Mesendoderm (in vitro differentiated cells): Measurements from ENCODE around the gene PALLD.
"Not testable (repeated sequence)": the region's sequence is repeated elsewhere in the genome, so short reads cannot be mapped to it uniquely, and the experiment has no call there.

Experiments
- DNase-seq: peaks from one replicate; pipeline ENCODE4 v3.0.0; 2013
- H2AK5ac ChIP-seq: 2 replicates; pipeline ENCODE4 v1.6.1; 2013; ENCODE audit warnings: low read length, inconsistent platforms
- H2BK120ac ChIP-seq: 2 replicates; pipeline ENCODE4 v1.6.1; 2013; ENCODE audit warnings: low read depth, mild to moderate bottlenecking, low read length, moderate library complexity, mixed read lengths
- H2BK15ac ChIP-seq: replicated peaks from 2 replicates; pipeline ENCODE4 v1.6.1; 2013; ENCODE audit warnings: low read depth, mild to moderate bottlenecking, moderate library complexity
- H2BK5ac ChIP-seq: 2 replicates; pipeline ENCODE4 v1.6.1; 2013; ENCODE audit warnings: low read length, inconsistent platforms
- H3K18ac ChIP-seq: 2 replicates; pipeline ENCODE4 v1.6.1; 2013; ENCODE audit warnings: mild to moderate bottlenecking, low read length, mixed read lengths
- H3K23ac ChIP-seq: one replicate; pipeline ENCODE4 v1.6.1; 2013; ENCODE audit warnings: low read length
- H3K27ac ChIP-seq: 2 replicates; pipeline ENCODE4 v1.5.1; 2013; ENCODE audit warnings: low read depth, mild to moderate bottlenecking, inconsistent platforms, low read length, moderate library complexity
- H3K27me3 ChIP-seq: 2 replicates; pipeline ENCODE4 v1.6.1; 2013; ENCODE audit warnings: low read length, control low read depth, mild to moderate bottlenecking, inconsistent platforms; ENCODE audit not compliant: insufficient read depth, poor library complexity
- H3K36me3 ChIP-seq: 2 replicates; pipeline ENCODE4 v1.6.1; 2013; ENCODE audit warnings: low read length, inconsistent platforms; ENCODE audit not compliant: control insufficient read depth, insufficient read depth
- H3K4ac ChIP-seq: one replicate; pipeline ENCODE4 v1.6.1; 2013; ENCODE audit warnings: low read depth, mild to moderate bottlenecking, low read length, moderate library complexity
- H3K4me1 ChIP-seq: 2 replicates; pipeline ENCODE4 v1.6.1; 2013; ENCODE audit warnings: low read depth, low read length, inconsistent platforms; ENCODE audit not compliant: control insufficient read depth
- H3K4me2 ChIP-seq: 2 replicates; pipeline ENCODE4 v1.6.1; 2013; ENCODE audit warnings: low read length
- H3K4me3 ChIP-seq: 2 replicates; pipeline ENCODE4 v1.5.1; 2013; ENCODE audit warnings: mild to moderate bottlenecking, low read length
- H3K56ac ChIP-seq: one replicate; pipeline ENCODE4 v1.6.1; 2013; ENCODE audit warnings: low read length
- H3K79me1 ChIP-seq: 2 replicates; pipeline ENCODE4 v1.6.1; 2013; ENCODE audit warnings: low read length, inconsistent platforms
- H3K79me2 ChIP-seq: 2 replicates; pipeline ENCODE4 v1.6.1; 2013; ENCODE audit warnings: mild to moderate bottlenecking, low read length; ENCODE audit not compliant: control insufficient read depth, insufficient read depth
- H3K9ac ChIP-seq: 2 replicates; pipeline ENCODE4 v1.6.1; 2013; ENCODE audit warnings: low read length, inconsistent platforms
- H4K5ac ChIP-seq: one replicate; pipeline ENCODE4 v1.6.1; 2013; ENCODE audit warnings: low read length
- H4K8ac ChIP-seq: one replicate; pipeline ENCODE4 v1.6.1; 2013; ENCODE audit warnings: low read depth, mild to moderate bottlenecking, control low read depth, low read length, moderate library complexity
- WGBS: extraction: QIAGEN DNeasy Blood & Tissue Kit; methylation state at CpG from one replicate; pipeline ENCODE4 v1.1.7; 2013; ENCODE audit warnings: low lambda C conversion rate, missing lambda C conversion rate; ENCODE audit not compliant: insufficient coverage; ENCODE audit errors: extremely low coverage; 5-methylcytosine and 5-hydroxymethylcytosine counted together

PALLD gene

GRCh38 chr4:168696280-168696679 is 199.4 kb downstream of the PALLD start:
- Histone ChIP-seq H3K4me2 (no peak overlapping the region), H3K4me3 (no peak overlapping the region), H3K9ac (no peak overlapping the region), H3K18ac (no peak overlapping the region), H3K27me3 (no peaks in the 10 kb centered on the region), H3K79me2 (no peaks in the 10 kb centered on the region), H4K8ac (no peak overlapping the region), H2BK5ac (no peak overlapping the region), H3K36me3 (no peaks in the 10 kb centered on the region), H3K27ac (no peak overlapping the region), H3K79me1 (no peaks in the 10 kb centered on the region), H2BK15ac (no peak overlapping the region), H2AK5ac (no peak overlapping the region), H4K5ac (no peak overlapping the region), H2BK120ac (no peak overlapping the region), H3K23ac (no peak overlapping the region), H3K4me1 (no peaks in the 10 kb centered on the region), H3K56ac (no peak overlapping the region), H3K4ac (no peak overlapping the region)
- DNase-seq: no peak
- no CpG with 5 or more reads among the region's 1 CpG for WGBS

GRCh38 chr4:168696826-168697225 is 200.0 kb downstream of the PALLD start:
- Histone ChIP-seq H3K23ac (no peak overlapping the region), H3K4me1 (no peaks in the 10 kb centered on the region), H3K56ac (no peak overlapping the region), H3K4ac (no peak overlapping the region), H3K27me3 (no peaks in the 10 kb centered on the region), H2AK5ac (no peak overlapping the region), H4K8ac (no peak overlapping the region), H3K18ac (no peak overlapping the region), H2BK15ac (no peak overlapping the region), H4K5ac (no peak overlapping the region), H3K79me1 (no peaks in the 10 kb centered on the region), H3K36me3 (no peaks in the 10 kb centered on the region), H3K79me2 (no peaks in the 10 kb centered on the region), H3K27ac (no peak overlapping the region), H2BK5ac (no peak overlapping the region), H2BK120ac (no peak overlapping the region), H3K9ac (no peak overlapping the region), H3K4me3 (no peak overlapping the region), H3K4me2 (no peak overlapping the region)
- no CpG with 5 or more reads among the region's 4 CpGs for WGBS
- no peak for DNase-seq

DNA sequence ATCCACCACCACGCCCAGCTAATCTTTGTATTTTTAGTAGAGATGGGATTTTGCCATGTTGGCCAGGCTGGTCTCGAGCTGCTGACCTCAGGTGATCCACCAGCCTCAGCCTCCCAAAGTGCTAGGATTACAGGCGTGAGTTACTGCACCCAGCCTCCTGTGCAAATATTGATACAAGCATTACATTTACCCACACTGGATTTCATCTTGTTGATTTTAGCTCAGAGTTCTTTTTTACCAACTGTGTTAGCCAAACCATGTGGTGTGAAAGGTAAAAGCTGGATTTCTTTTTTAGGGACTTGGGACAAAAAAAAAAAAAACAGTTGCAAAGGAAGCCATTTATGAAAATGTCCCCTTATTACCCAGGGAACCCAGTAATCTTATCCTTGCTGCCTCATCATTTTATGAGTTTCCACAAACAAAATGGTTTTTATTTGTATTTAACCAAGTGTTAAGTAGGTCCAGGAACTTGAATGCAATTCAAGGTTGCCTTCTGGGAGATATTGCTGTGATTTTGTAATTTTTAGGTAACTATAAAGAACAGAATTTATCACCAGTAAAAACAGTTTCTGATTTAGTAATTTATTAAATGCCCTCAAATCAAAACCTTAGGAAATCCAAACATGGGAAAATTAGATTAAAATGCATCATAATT is 202.5 kb downstream of the PALLD start:
- Histone ChIP-seq H3K4me3 (no peak overlapping the region), H3K56ac (no peak overlapping the region), H3K4me1 (no peaks in the 10 kb centered on the region), H4K8ac (no peak overlapping the region), H2BK15ac (no peak overlapping the region), H3K4me2 (no peak overlapping the region), H3K4ac (no peak overlapping the region), H3K18ac (no peak overlapping the region), H2AK5ac (no peak overlapping the region), H2BK5ac (no peak overlapping the region), H2BK120ac (no peak overlapping the region), H3K23ac (no peak overlapping the region), H4K5ac (no peak overlapping the region), H3K9ac (no peak overlapping the region), H3K79me1 (no peaks in the 10 kb centered on the region), H3K36me3 (no peaks in the 10 kb centered on the region), H3K27ac (no peak overlapping the region), H3K27me3 (no peaks in the 10 kb centered on the region), H3K79me2 (no peaks in the 10 kb centered on the region)
- no CpG with 5 or more reads among the region's 3 CpGs for WGBS
- DNase-seq: no peak

DNA sequence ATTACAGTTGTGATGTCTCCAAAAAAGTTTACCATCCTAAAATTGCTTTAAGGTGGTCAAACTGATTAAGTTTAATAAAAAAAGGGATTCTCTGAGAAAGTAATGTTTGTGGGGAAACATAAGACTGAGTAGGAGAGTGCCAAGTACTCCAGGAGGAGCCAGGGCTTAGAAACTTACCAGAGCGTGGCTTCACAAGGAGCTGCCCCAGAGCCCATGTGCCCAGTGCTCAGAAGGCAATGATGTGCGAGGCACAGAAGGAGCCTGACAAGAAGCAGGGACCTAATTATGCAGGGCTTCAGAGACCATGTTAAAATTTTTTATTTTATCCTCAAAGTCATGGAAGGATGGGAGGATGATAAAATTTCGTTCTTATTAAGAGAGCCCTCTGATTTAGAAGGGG is 204.2 kb downstream of the PALLD start:
- H2AK5ac ChIP-seq: no peak overlapping the region
- H3K9ac ChIP-seq: no peak overlapping the region
- no peaks in the 10 kb centered on the region for H3K79me2 ChIP-seq
- no peaks in the 10 kb centered on the region for H3K79me1 ChIP-seq
- no CpG with 5 or more reads among the region's 3 CpGs for WGBS
- H3K36me3 ChIP-seq: no peaks in the 10 kb centered on the region
- H2BK5ac ChIP-seq: no peak overlapping the region
- H3K4me3 ChIP-seq: no peak overlapping the region
- H3K18ac ChIP-seq: no peak overlapping the region
- no peak overlapping the region for H3K56ac ChIP-seq
- H3K27ac ChIP-seq: no peak overlapping the region
- H3K4ac ChIP-seq: no peak overlapping the region
- no peak overlapping the region for H4K5ac ChIP-seq
- H2BK15ac ChIP-seq: no peak overlapping the region
- no peak overlapping the region for H4K8ac ChIP-seq
- DNase-seq: no peak
- no peak overlapping the region for H3K4me2 ChIP-seq
- no peaks in the 10 kb centered on the region for H3K4me1 ChIP-seq
- H3K23ac ChIP-seq: no peak overlapping the region
- no peak overlapping the region for H2BK120ac ChIP-seq
- no peaks in the 10 kb centered on the region for H3K27me3 ChIP-seq

DNA sequence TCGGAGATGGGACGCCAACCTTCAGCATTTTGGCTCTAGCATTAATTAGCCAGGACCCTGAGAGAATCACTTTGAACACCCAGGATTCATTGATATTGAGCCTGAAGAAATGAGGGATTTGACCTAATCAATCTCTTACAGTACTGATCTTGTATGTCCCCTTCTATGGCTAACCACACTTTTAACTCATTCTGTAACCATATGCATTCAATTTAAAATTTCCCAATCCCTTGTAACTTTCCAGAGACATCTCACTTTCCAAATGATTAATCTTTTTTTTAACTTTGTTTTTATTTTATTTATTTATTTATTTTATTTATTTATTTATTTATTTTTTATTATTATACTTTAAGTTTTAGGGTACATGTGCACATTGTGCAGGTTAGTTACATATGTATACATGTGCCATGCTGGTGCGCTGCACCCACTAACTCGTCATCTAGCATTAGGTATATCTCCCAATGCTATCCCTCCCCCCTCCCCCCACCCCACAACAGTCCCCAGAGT is 205.8 kb downstream of the PALLD start:
- H3K4me1 ChIP-seq, H3K4me2 ChIP-seq, H2AK5ac ChIP-seq, H2BK15ac ChIP-seq, H3K56ac ChIP-seq, H3K9ac ChIP-seq, DNase-seq, H3K79me2 ChIP-seq, H2BK5ac ChIP-seq, H4K8ac ChIP-seq, H3K27ac ChIP-seq, H3K36me3 ChIP-seq, H3K4ac ChIP-seq, H3K23ac ChIP-seq, H3K18ac ChIP-seq, H4K5ac ChIP-seq, H3K27me3 ChIP-seq, H2BK120ac ChIP-seq, H3K79me1 ChIP-seq, H3K4me3 ChIP-seq: not testable (repeated sequence)
- no CpG with 5 or more reads among the region's 4 CpGs for WGBS

GRCh38 chr4:168705121-168705520 is 208.3 kb downstream of the PALLD start:
- Histone ChIP-seq H4K5ac (no peak overlapping the region), H3K4me3 (no peak overlapping the region), H4K8ac (no peak overlapping the region), H3K56ac (no peak overlapping the region), H2BK120ac (no peak overlapping the region), H3K18ac (no peak overlapping the region), H3K27me3 (no peaks in the 10 kb centered on the region), H3K4me1 (no peaks in the 10 kb centered on the region), H3K79me1 (no peaks in the 10 kb centered on the region), H3K79me2 (no peaks in the 10 kb centered on the region), H3K27ac (no peak overlapping the region), H3K36me3 (no peaks in the 10 kb centered on the region), H2BK15ac (no peak overlapping the region), H3K4ac (no peak overlapping the region), H3K23ac (no peak overlapping the region), H3K9ac (no peak overlapping the region), H2BK5ac (no peak overlapping the region), H2AK5ac (no peak overlapping the region), H3K4me2 (no peak overlapping the region)
- DNase-seq: no peak
- WGBS: no CpG with 5 or more reads among the region's 2 CpGs
